Testis (tissue), 3 donors: ENCODE measurements around the gene KCNJ5. TPM values are rescaled to one million over a fixed set of nuclear protein-coding genes. Genes with fewer than 3 reads are reported as not detected.

Source experiments
- DNase-seq: peaks from one replicate; pipeline ENCODE4 v3.0.0-alpha.2; 2019
- H3K27ac ChIP-seq, 2 donors: fragments of 200-600 bp; sonication (generic); one replicate each; pipeline ENCODE4 v1.5.1; 2019
- H3K27me3 ChIP-seq: fragments of 200-600 bp; sonication (generic); one replicate; pipeline ENCODE4 v1.5.1; 2019
- H3K36me3 ChIP-seq: fragments of 200-600 bp; sonication (generic); one replicate; pipeline ENCODE4 v1.5.1; 2017; ENCODE audit warnings: low read depth; ENCODE audit errors: missing control alignments
- H3K4me1 ChIP-seq: fragments of 200-600 bp; sonication (generic); one replicate; pipeline ENCODE4 v1.5.1; 2019
- H3K4me3 ChIP-seq, 2 donors: fragments of 200-600 bp; sonication (generic); one replicate each; pipeline ENCODE4 v1.5.1; 2017 to 2019
- H3K9me3 ChIP-seq: fragments of 200-600 bp; sonication (generic); one replicate; pipeline ENCODE4 v1.5.1; 2017
- POLR2A ChIP-seq: fragments of 450-650 bp; IDR thresholded peaks from one replicate; pipeline ENCODE4 v1.6.1; 2017; ENCODE audit warnings: antibody characterized with exemption, mild to moderate bottlenecking, moderate library complexity
- WGBS, 2 donors: methylation state at CpG; one replicate each; pipeline ENCODE4 v1.1.5; 2018; 5-methylcytosine and 5-hydroxymethylcytosine counted together
- intact Hi-C: fragments of 100-400 bp; cut with DNase I; formaldehyde crosslinking; loops from one replicate; pipeline ENCODE4 v1.15.1; 2023; ENCODE audit warnings: low total_unique reads
- polyA plus RNA-seq: library from polyadenylated mRNA; stranded (reverse); fragments of 350-450 nt; fragmentation: Illumina TruSeq; extraction: RNeasy Lipid Tissue Mini Kit (QIAGEN cat#74804); gene quantifications from one replicate; pipeline ENCODE4 v1.2.3, GENCODE V29; 2014; ENCODE audit warnings: low read depth, low replicate concordance; ENCODE audit not compliant: insufficient read depth
- total RNA-seq, 2 donors: library from RNA; depleted of rRNA; stranded (reverse); fragments of >200 nt; gene quantifications; one replicate each; pipeline ENCODE4 v1.2.3, GENCODE V29; 2016
- TF ChIP-seq, protein P1 (sequence below), 3 experiments: fragments of 450-650 bp in 2 of 3; fragments of 200-600 bp in 1 of 3; sonication (generic) in 1 of 3; IDR thresholded peaks; one replicate each; pipeline ENCODE4 v1.5.1; 2016 to 2019; ENCODE audit warnings: antibody characterized with exemption in 3 of 3, mild to moderate bottlenecking in 2 of 3, moderate library complexity in 1 of 3

The KCNJ5 gene
- total and polyA plus RNA-seq, 3 donors from 2014 or later, result 0.55 to 2.1 (median 1.5) TPM

DNA sequence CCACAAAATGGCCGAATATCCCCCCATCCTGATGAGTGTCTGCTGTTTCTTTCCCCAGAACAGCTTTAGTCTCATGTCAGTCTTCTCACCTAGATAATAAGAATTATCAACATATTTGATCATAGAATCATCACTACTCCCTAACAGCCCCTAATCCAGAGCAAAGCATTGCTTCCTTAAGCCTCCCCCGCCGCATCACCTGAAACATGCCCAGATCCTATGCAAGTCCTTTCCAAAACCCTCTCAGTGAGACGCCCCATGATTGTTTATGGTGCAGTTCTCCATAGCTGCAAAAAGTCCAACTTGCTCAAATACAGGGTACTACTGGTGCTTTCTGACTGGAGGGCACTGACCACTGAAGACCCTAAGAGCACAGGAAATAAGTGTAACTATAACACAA is 44.2 kb upstream of the KCNJ5 start:
- 88 to 97% methylated on average over 4 of the region's 4 CpGs for whole genome bisulfite sequencing, 2 donors
- DNase-seq, result no peak
- intact Hi-C loops, result no loop called here
- Histone ChIP-seq H3K4me3 (no peak overlapping the region), H3K9me3 (no peaks in the 10 kb centered on the region), H3K4me1 (no peaks in the 10 kb centered on the region), H3K27me3 (no peaks in the 10 kb centered on the region), H3K27ac (no peak overlapping the region), H3K36me3 (no peaks in the 10 kb centered on the region)
- TF ChIP-seq, protein P1, sequence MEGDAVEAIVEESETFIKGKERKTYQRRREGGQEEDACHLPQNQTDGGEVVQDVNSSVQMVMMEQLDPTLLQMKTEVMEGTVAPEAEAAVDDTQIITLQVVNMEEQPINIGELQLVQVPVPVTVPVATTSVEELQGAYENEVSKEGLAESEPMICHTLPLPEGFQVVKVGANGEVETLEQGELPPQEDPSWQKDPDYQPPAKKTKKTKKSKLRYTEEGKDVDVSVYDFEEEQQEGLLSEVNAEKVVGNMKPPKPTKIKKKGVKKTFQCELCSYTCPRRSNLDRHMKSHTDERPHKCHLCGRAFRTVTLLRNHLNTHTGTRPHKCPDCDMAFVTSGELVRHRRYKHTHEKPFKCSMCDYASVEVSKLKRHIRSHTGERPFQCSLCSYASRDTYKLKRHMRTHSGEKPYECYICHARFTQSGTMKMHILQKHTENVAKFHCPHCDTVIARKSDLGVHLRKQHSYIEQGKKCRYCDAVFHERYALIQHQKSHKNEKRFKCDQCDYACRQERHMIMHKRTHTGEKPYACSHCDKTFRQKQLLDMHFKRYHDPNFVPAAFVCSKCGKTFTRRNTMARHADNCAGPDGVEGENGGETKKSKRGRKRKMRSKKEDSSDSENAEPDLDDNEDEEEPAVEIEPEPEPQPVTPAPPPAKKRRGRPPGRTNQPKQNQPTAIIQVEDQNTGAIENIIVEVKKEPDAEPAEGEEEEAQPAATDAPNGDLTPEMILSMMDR (IDR thresholded peaks at IDR 0.05), result no peak
- TF ChIP-seq POLR2A, result no peak

- peak; percentile 80 for DNase-seq
- H3K36me3 ChIP-seq, result no peaks in the 10 kb centered on the region
- H3K27ac ChIP-seq, result no peak overlapping the region
- no peaks in the 10 kb centered on the region for H3K9me3 ChIP-seq
- H3K27me3 ChIP-seq, result no peaks in the 10 kb centered on the region
- no peak overlapping the region for H3K4me3 ChIP-seq
- H3K4me1 ChIP-seq, result no peaks in the 10 kb centered on the region
- 39 to 48% methylated on average over 10 of the region's 10 CpGs for WGBS, 2 donors
- intact Hi-C loops, result no loop called here
- TF ChIP-seq, protein P1 (IDR thresholded peaks at IDR 0.05), result peak; percentile 40 to 71 (median 55)
- no peak for TF ChIP-seq POLR2A
Observed at GRCh38 chr11:128848815-128849455, 42.2 kb upstream of the KCNJ5 start.

GRCh38 chr11:128852327-128853023 is 38.7 kb upstream of the KCNJ5 start:
- Histone ChIP-seq H3K27me3 (no peaks in the 10 kb centered on the region), H3K36me3 (no peaks in the 10 kb centered on the region), H3K9me3 (no peaks in the 10 kb centered on the region), H3K4me1 (no peaks in the 10 kb centered on the region), H3K27ac (no peak overlapping the region), H3K4me3 (no peak overlapping the region)
- no peak for DNase-seq
- 88 to 93% methylated on average over 12 to 13 of the region's 13 CpGs for WGBS, 2 donors
- TF ChIP-seq POLR2A, result no peak
- TF ChIP-seq, protein P1 (IDR thresholded peaks at IDR 0.05), result no peak
- intact Hi-C loops, result no loop called here

DNA sequence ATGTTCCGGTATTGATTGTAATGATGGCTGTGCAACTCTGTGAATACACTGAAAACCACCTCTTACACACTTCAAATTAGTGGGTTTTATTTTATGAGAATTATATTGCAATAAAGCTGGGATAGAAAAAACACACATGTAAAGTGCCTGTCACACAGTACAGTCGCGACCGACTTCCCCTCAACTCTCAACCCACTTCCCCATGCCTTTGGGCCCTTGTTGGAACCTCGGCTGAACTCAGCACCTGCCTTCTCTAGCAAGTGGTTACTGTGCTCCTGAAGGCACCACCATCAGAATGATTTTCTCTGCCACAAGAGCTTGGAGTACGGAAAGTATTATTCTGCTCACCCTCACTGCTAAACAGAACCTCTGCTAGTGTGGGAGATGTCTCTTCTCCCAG is 37.6 kb upstream of the KCNJ5 start:
- no peaks in the 10 kb centered on the region for H3K4me1 ChIP-seq
- no peak for DNase-seq
- no peaks in the 10 kb centered on the region for H3K27me3 ChIP-seq
- intact Hi-C loops, result no loop called here
- H3K27ac ChIP-seq, result no peak overlapping the region
- no peaks in the 10 kb centered on the region for H3K9me3 ChIP-seq
- H3K4me3 ChIP-seq, result no peak overlapping the region
- WGBS, 2 donors, result 88 to 92% methylated on average over 6 of the region's 6 CpGs
- TF ChIP-seq POLR2A, result no peak
- TF ChIP-seq, protein P1 (IDR thresholded peaks at IDR 0.05), result no peak
- H3K36me3 ChIP-seq, result no peaks in the 10 kb centered on the region
